Measurements from ENCODE around the gene STXBP3. TPM values are rescaled to one million over a fixed set of nuclear protein-coding genes. Genes with fewer than 3 reads are reported as not detected.
A peak's percentile ranks its signal among the peaks of the same experiment; 100 is the strongest.

The STXBP3 gene
- total and polyA plus RNA-seq, 9 of the 15 experiments (the other 6 are each of a cell fraction or from before 2014, with no cell fraction given): 32.5 to 52.5 (median 39.2) TPM

- TF ChIP-seq UBTF (IDR thresholded peaks at IDR 0.05; ENCODE audit: borderline replicate concordance in 1 of 2, low read depth in 2 of 2, low read length in 2 of 2) (peak; percentile 49 to 73; a peak in 1 of 4 replicates), BCLAF1 (IDR thresholded peaks at IDR 0.05; ENCODE audit: borderline replicate concordance in 1 of 2, control insufficient read depth in 1 of 2, low read depth in 2 of 2, low read length in 1 of 2) (no peak), SIX5 (IDR thresholded peaks at IDR 0.05; ENCODE audit: borderline replicate concordance in 1 of 2, insufficient read depth in 1 of 2, low read depth in 1 of 2, low read length in 2 of 2) (no peak), BCL6 (CRISPR knock-in tag; IDR thresholded peaks at IDR 0.05) (no peak), SMARCA5 (IDR thresholded peaks at IDR 0.05) (no peak), PCBP2 (IDR thresholded peaks at IDR 0.05; ENCODE audit: low read depth, low read length, poor library complexity, severe bottlenecking) (no peak), NRF1 (conservative IDR thresholded peaks at IDR 0.05 in 1 of 2, IDR thresholded peaks at IDR 0.05 in 1 of 2) (peak; percentile 88 to 91), ZNF75A (CRISPR knock-in tag; IDR thresholded peaks at IDR 0.05) (0 out of 2 replicates have a peak, but pooled peaks have one; percentile 37), ZBTB34 (CRISPR knock-in tag; IDR thresholded peaks at IDR 0.05) (no peak), ZFP91 (CRISPR knock-in tag; IDR thresholded peaks at IDR 0.05) (0 out of 2 replicates have a peak, but pooled peaks have one; percentile 69), HNRNPK (IDR thresholded peaks at IDR 0.05; ENCODE audit: low read depth, low read length, poor library complexity, severe bottlenecking) (no peak), NFIC (IDR thresholded peaks at IDR 0.05) (peak; percentile 94), CHAMP1 (IDR thresholded peaks at IDR 0.05) (peak; percentile 83; the same call in 1 of the 2 replicates), LARP7 (IDR thresholded peaks at IDR 0.05) (peak; percentile 67; the same call in 1 of the 2 replicates), NR2F6 (CRISPR knock-in tag; IDR thresholded peaks at IDR 0.05) (no peak)
These were observed at the start of gene STXBP3 (continued) for GRCh38 chr1:108746382-108747170.
